HG03064 (cell line): ENCODE data around the gene TCEA2.
"Not testable (repeated sequence)": the region's sequence is repeated elsewhere in the genome, so short reads cannot be mapped to it uniquely, and the experiment has no call there.

Experiments
- ATAC-seq: cut with Tn5 transposase; IDR thresholded peaks from one replicate; pipeline ENCODE4 v1.9.1; 2021; ENCODE audit warnings: low read depth; ENCODE audit not compliant: unreplicated experiment

The TCEA2 gene

GRCh38 chr20:64105846-64106434 is 42.9 kb downstream of the TCEA2 start:
- no peak for ATAC-seq

- no peak for ATAC-seq
These were observed 43.5 kb downstream of the TCEA2 start for GRCh38 chr20:64106435-64106961.

- no peak for ATAC-seq
These were observed 44.2 kb downstream of the TCEA2 start, which contains the start of gene NPBWR2 for GRCh38 chr20:64106981-64107735. Gene NPBWR2 (minus strand): TSS chr20:64107565. CDS start chr20:64106831, 734 bp downstream.

GRCh38 chr20:64107736-64108457 is 44.9 kb downstream of the TCEA2 start:
- no peak for ATAC-seq

GRCh38 chr20:64108731-64109681 is 46.0 kb downstream of the TCEA2 start:
- no peak for ATAC-seq

- no peak for ATAC-seq
These were observed 46.9 kb downstream of the TCEA2 start for GRCh38 chr20:64109831-64110391.

GRCh38 chr20:64110411-64111068 is 47.5 kb downstream of the TCEA2 start:
- no peak for ATAC-seq

- ATAC-seq, result no peak
These were observed 49.0 kb downstream of the TCEA2 start for GRCh38 chr20:64111841-64112641.

- no peak for ATAC-seq
These were observed 49.9 kb downstream of the TCEA2 start for GRCh38 chr20:64112691-64113443.

- no peak for ATAC-seq
These were observed 50.4 kb downstream of the TCEA2 start for GRCh38 chr20:64113444-64113775.

GRCh38 chr20:64113796-64114355 is 50.9 kb downstream of the TCEA2 start:
- no peak for ATAC-seq

- ATAC-seq, result no peak
These were observed 51.5 kb downstream of the TCEA2 start for GRCh38 chr20:64114356-64114971.

GRCh38 chr20:64115171-64115911 is 52.3 kb downstream of the TCEA2 start:
- no peak for ATAC-seq

- ATAC-seq, result no peak
These were observed 53.0 kb downstream of the TCEA2 start for GRCh38 chr20:64116016-64116415.

- ATAC-seq, result no peak
These were observed 53.8 kb downstream of the TCEA2 start for GRCh38 chr20:64116541-64117431.

GRCh38 chr20:64117432-64117777 is 54.4 kb downstream of the TCEA2 start:
- ATAC-seq, result not testable (repeated sequence)
